VCaP (cell line): ENCODE data around the gene DIP2B.

Source experiments
- H3K27ac ChIP-seq: fragments of 450-650 bp; 2 replicates; pipeline ENCODE4 v1.5.1; 2017
- TF ChIP-seq, protein P1 (sequence below): fragments of 450-650 bp; conservative IDR thresholded peaks from 2 replicates; pipeline ENCODE4 v1.5.1; 2017; ENCODE audit warnings: mild to moderate bottlenecking, moderate library complexity

Gene DIP2B

DNA sequence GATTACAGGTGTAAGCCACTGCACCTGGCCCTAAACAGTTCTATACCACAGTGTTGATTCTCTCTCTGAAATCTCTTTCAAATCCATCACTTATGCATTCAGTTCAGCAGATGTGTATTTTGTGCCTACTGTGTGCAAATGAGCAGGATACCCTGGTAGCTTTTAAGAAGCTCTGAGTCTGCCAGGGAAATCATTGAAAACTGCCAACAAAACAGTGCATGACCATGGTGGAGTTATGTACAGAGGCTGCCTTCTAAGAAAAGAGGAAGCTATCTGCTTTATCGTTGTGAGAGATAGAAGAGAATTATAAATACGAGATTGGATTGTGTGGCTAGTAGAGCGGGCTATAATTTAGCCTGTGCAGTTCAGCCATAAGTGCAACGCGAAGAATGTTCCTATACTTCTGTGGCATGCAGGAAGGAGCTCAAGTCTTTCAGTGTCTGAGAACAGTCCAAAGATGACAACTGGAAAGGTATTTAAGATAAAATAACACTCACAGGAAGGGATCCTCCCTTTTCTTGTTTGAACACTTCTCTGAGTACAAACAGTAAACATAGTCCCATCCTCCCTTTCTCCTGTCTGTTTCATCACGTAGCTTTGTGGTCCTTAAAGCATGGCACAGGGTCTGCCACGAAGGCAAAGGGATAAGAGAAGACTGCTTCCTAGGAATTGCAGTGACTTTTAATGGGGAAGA is 4.3 kb downstream of the DIP2B start:
- H3K27ac ChIP-seq, result peak overlapping the region; percentile 97
- TF ChIP-seq, protein P1, sequence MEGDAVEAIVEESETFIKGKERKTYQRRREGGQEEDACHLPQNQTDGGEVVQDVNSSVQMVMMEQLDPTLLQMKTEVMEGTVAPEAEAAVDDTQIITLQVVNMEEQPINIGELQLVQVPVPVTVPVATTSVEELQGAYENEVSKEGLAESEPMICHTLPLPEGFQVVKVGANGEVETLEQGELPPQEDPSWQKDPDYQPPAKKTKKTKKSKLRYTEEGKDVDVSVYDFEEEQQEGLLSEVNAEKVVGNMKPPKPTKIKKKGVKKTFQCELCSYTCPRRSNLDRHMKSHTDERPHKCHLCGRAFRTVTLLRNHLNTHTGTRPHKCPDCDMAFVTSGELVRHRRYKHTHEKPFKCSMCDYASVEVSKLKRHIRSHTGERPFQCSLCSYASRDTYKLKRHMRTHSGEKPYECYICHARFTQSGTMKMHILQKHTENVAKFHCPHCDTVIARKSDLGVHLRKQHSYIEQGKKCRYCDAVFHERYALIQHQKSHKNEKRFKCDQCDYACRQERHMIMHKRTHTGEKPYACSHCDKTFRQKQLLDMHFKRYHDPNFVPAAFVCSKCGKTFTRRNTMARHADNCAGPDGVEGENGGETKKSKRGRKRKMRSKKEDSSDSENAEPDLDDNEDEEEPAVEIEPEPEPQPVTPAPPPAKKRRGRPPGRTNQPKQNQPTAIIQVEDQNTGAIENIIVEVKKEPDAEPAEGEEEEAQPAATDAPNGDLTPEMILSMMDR, result no peak

GRCh38 chr12:50514526-50515276 is 9.9 kb downstream of the DIP2B start:
- peak overlapping the region; percentile 33 for H3K27ac ChIP-seq
- TF ChIP-seq, protein P1, result no peak

DNA sequence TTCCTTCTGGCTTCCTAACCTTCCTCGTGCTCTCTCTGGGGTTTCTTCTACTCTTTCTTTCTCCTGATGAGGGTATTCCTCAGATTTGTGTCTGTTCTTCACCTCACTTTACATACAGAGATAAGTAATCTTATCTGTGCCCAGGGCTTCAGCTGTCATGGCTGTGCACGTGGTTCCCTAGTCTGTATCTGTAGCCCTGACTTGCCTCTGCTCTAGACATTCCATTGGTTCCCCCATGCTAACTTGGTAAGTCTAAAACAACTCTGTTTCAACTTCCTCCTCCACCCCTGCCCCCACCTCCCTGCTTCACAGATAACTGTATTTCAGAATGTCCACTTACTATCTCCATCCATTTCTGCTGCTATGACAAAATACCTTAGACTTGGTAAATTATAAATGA is 10.8 kb downstream of the DIP2B start:
- H3K27ac ChIP-seq, result peak overlapping the region; percentile 44

DNA sequence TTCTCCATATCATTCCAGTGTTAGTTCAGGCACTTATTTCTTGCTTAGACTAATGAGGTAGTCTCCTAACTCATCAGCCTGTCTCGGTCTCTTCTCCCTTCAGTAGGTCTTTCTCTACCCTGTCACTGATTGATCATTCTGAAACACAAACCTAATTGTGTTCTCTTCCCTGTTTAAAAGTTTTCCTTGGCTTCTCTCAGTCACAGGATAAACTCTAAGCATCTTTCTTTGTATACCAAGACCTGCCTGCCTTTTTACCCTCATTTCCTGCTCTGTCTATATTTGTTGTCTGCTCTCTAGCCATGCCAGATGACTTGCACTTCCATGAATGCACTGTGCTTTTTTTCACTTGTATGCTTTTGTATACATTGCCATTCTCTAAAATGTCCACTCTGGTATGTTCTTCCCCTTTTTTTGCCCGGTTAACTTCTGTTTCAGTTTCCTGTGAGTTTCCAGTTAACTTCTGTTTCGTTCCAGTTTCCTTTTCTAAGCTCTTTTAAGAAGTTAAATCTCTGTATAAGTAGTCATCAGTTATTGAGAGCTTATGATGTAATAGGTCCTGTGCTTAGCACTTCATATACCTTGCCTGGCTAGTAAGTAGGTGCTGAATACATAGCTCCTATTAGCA is 12.8 kb downstream of the DIP2B start:
- TF ChIP-seq, protein P1, result no peak
- peak overlapping the region; percentile 44 for H3K27ac ChIP-seq

More for the DNA sequence above, 10.8 kb downstream of the DIP2B start:
- TF ChIP-seq, protein P1, result no peak

- H3K27ac ChIP-seq, result peak overlapping the region; percentile 44
- TF ChIP-seq, protein P1, result no peak
Measured at GRCh38 chr12:50518090-50518489, 13.3 kb downstream of the DIP2B start.

DNA sequence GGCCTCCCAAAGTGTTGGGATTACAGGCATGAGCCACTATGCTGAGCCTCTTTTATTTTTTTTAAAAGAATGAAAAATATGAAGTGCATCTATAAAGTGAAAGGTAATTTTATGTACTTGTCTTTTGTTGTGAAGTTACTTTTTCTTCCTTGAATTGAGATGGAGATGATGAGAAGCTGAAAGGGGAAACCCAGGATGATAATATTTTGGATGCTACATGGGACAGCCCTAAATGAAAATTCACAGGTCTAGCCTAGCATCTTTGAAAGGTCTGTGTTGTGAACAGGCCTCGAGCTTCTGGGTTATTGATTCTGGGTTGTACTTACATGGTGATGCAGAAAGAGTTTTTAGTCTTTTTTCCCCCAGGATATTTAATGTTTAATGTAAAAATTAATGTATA is 14.6 kb downstream of the DIP2B start:
- TF ChIP-seq, protein P1, result no peak
- no peak overlapping the region for H3K27ac ChIP-seq
